RWPE2 (cell line): Measurements from ENCODE around the gene TGFB3.
A peak's percentile ranks its signal among the peaks of the same experiment; 100 is the strongest.

Source experiments
- ATAC-seq: fragments of 200-7000 bp; cut with Tn5 transposase; 3 replicates; pipeline ENCODE4 v1.9.1; 2021; ENCODE audit warnings: low read depth
- DNase-seq: peaks from one replicate; pipeline ENCODE4 v3.0.0-alpha.2; 2020; ENCODE audit warnings: low spot score
- H3K27ac ChIP-seq: fragments of 450-650 bp; 2 replicates; pipeline ENCODE4 v1.5.1; 2017; ENCODE audit warnings: mild to moderate bottlenecking; ENCODE audit not compliant: poor library complexity, severe bottlenecking
- H3K27me3 ChIP-seq: fragments of 250-450 bp; sonication (Bioruptor Pico); 2 replicates; pipeline ENCODE4 v1.5.1; 2021; ENCODE audit warnings: mild to moderate bottlenecking, moderate library complexity; ENCODE audit not compliant: insufficient read depth, poor library complexity, severe bottlenecking
- H3K36me3 ChIP-seq: fragments of 250-450 bp; sonication (Bioruptor Pico); 2 replicates; pipeline ENCODE4 v1.5.1; 2020; ENCODE audit warnings: low read depth, mild to moderate bottlenecking, moderate library complexity
- H3K4me1 ChIP-seq: fragments of 250-450 bp; sonication (Bioruptor Pico); 2 replicates; pipeline ENCODE4 v1.5.1; 2021; ENCODE audit warnings: mild to moderate bottlenecking, moderate library complexity; ENCODE audit not compliant: insufficient read depth, poor library complexity, severe bottlenecking
- H3K4me3 ChIP-seq: fragments of 250-450 bp; sonication (Bioruptor Pico); 2 replicates; pipeline ENCODE4 v1.5.1; 2021; ENCODE audit warnings: mild to moderate bottlenecking, moderate library complexity; ENCODE audit not compliant: severe bottlenecking
- H3K9me3 ChIP-seq: fragments of 250-450 bp; sonication (Bioruptor Pico); 2 replicates; pipeline ENCODE4 v1.5.1; 2021; ENCODE audit warnings: mild to moderate bottlenecking, moderate library complexity; ENCODE audit not compliant: severe bottlenecking
- CTCF ChIP-seq: fragments of 450-650 bp; IDR thresholded peaks from one replicate; pipeline ENCODE4 v1.5.1; 2017; ENCODE audit warnings: mild to moderate bottlenecking, moderate library complexity; ENCODE audit not compliant: poor library complexity, severe bottlenecking

The TGFB3 gene

GRCh38 chr14:75989134-75989533, 7.3 kb upstream of the TGFB3 start:
- Histone ChIP-seq H3K9me3 (no peaks in the 10 kb centered on the region), H3K27me3 (no peaks in the 10 kb centered on the region), H3K4me1 (peaks cover 18% of the 10 kb centered on the region), H3K27ac (peak overlapping the region; percentile 27), H3K36me3 (peaks cover 39% of the 10 kb centered on the region), H3K4me3 (no peak overlapping the region)
- no peak for TF ChIP-seq CTCF
- ATAC-seq (peak; percentile 18; the same call in 1 of the 3 replicates), DNase-seq (no peak)

DNA sequence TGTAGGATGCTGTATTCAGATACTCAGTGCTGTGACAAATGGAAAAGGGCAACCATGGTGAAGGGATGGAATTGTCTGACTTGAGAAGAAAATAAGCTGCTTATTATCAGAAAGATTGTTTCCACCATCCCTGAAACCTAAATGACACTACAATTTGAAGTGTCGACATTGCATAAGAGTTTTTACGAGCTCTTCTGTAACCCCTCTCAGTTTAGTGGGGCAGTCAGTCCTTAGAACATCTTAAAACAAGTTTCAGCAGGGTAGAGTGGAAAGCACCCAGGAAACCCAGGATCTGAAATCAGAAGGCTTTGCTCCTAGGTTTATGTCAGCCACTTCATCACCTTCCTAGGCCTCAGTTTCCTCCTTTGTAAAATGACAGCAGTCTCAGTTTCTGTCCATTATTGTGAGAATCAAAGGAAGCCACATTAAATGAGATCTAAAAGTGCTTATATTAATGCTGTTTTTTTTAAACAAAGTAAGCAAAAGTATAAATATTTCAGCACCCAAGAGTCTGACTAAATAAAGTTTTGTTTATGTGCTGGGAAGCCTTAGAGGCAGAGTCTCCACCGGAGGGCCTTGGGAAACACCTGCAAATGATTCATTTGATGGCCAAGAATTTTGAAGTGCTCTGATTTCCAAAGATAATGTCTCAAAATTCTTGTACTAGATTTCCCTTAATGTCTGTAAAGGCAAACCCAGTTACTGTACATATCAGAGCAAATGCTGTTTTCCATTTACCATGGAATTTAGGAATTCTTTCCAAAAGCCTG, 5.6 kb upstream of the TGFB3 start:
- no peak for TF ChIP-seq CTCF
- Histone ChIP-seq H3K36me3 (peaks cover 29% of the 10 kb centered on the region), H3K4me1 (peaks cover 18% of the 10 kb centered on the region), H3K4me3 (no peak overlapping the region), H3K9me3 (no peaks in the 10 kb centered on the region), H3K27me3 (no peaks in the 10 kb centered on the region), H3K27ac (no peak overlapping the region)
- DNase-seq (no peak), ATAC-seq (no peak)

- peaks cover 18% of the 10 kb centered on the region for H3K4me1 ChIP-seq
- DNase-seq (no peak), ATAC-seq (no peak)
- H3K27me3 ChIP-seq, result no peaks in the 10 kb centered on the region
- TF ChIP-seq CTCF, result no peak
- H3K27ac ChIP-seq, result peak overlapping the region; percentile 40
- no peaks in the 10 kb centered on the region for H3K9me3 ChIP-seq
- peaks cover 19% of the 10 kb centered on the region for H3K36me3 ChIP-seq
- H3K4me3 ChIP-seq, result peak overlapping the region; percentile 85
Observed at GRCh38 chr14:75986439-75986765, 4.6 kb upstream of the TGFB3 start.

DNA sequence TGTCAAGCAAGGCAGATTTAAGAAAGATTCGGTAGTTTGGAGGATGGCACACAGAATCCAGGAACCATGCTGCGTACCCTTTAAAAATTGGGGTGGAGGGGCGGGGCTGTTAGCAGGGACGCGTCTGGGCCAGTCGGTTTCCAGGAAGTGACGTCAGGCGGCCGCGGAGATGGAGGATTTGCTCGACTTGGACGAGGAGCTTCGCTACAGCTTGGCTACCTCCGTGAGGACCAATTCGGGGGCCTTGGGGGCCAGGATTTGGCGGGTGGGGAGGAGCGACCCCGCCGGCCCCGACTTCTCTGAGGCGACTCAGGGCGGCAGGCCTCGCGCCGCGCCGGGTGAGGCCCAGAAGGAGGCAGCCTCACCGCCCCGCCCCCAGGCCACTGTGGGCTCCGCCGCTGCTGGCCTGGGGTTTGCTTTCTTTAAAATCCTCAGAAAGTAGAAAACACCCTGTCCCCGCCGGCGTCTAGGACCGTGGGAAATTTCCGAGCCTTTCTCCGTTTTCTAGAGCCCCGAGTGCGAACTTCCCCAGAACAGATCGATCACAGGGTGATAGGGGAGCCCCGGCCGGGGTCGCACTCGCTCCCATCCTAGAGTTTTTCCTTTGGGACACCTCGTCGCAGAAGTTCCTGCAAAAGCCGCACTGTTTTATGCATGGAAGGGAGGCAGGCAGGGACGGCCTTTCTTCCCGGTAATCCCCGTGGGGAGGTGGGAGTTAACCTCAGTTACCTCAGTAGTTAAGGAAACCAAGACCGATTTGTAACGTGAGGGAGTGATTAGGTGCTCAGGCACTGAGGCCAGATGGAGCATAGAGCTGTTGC, 4.0 kb upstream of the TGFB3 start, which contains the start of gene IFT43:
IFT43 (plus strand) TSS at position 146 of the 821 bp plus-strand sequence; CDS start at position 170, 24 bp downstream.
- H3K4me3 ChIP-seq, result peak within 1 kb of the TSS; percentile 85
- TF ChIP-seq CTCF, result peak; percentile 3
- no peaks in the 10 kb centered on the region for H3K9me3 ChIP-seq
- peak; percentile 68 for ATAC-seq
- peak within 1 kb of the TSS; percentile 40 for H3K27ac ChIP-seq
- H3K27me3 ChIP-seq, result no peaks in the 10 kb centered on the region
- H3K4me1 ChIP-seq, result peaks cover 18% of the 10 kb centered on the region
- H3K36me3 ChIP-seq, result peaks cover 16% of the 10 kb centered on the region
- peak; percentile 93 for DNase-seq
